Activated CD4-positive, alpha-beta T cell treated with anti-CD3 and anti-CD28 coated beads for 48 hours (primary cell): Measurements from ENCODE around the gene MARCHF10.

Experiments used
- DNase-seq: peaks from one replicate; pipeline ENCODE4 v3.0.0-alpha.2; 2020

The MARCHF10 gene

GRCh38 chr17:62674363-62674739 is 133.8 kb downstream of the MARCHF10 start:
- DNase-seq, result no peak

- no peak for DNase-seq
Measured at GRCh38 chr17:62673614-62674362, 134.3 kb downstream of the MARCHF10 start.

- no peak for DNase-seq
Measured at GRCh38 chr17:62672957-62673356, 135.2 kb downstream of the MARCHF10 start.

DNA sequence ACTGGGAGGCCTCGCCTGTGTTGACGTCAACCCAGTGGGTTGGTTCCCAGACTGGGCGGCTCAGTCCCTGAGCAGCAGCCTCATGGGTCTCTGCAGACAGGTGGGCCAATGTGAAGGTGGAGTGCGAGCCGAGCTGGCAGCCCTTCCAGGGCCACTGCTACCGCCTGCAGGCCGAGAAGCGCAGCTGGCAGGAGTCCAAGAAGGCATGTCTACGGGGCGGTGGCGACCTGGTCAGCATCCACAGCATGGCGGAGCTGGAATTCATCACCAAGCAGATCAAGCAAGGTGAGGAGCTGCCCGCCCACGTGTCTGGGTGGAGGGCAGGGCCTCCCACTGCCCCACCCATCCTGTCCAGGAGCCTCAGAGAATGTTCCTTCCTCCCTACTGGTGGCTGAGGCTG is 136.6 kb downstream of the MARCHF10 start:
- no peak for DNase-seq

GRCh38 chr17:62670202-62670821 is 137.8 kb downstream of the MARCHF10 start:
- DNase-seq, result no peak

DNA sequence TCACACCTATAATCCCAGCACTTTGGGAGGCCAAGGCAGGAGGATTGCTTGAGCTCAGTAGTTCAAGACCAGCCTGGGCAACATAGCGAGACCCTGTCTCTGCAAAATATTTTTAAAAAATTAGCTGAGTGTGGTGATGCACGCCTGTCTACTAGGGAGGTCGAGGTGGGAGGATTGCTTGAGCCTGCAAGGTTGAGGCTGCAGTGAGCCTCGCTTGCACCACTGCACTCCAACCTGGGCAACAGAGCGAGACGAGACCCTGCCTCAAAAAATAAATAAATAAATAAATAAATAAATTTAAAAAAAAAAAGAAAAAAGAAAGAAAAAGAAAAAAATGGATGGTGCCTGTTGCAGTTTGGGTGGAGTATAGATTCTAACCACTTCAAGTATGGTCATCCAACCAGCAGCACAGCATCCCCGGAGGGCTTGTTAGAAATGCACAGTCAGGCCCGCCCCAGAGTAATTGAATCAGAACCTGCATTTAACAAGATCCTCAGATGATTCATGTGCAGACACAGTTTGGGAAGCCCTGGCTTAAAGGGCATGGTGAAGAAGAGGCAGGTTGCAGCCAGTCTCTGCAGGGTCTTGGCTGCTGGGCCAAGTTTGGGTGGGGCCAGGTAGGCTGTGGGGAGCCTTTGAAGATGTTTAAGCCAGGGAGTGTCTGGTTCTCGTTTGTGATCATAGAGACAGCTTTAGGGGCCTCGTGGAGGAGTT is 139.9 kb downstream of the MARCHF10 start:
- DNase-seq, result no peak

- DNase-seq, result no peak
Measured at GRCh38 chr17:62666801-62667591, 141.1 kb downstream of the MARCHF10 start.

DNA sequence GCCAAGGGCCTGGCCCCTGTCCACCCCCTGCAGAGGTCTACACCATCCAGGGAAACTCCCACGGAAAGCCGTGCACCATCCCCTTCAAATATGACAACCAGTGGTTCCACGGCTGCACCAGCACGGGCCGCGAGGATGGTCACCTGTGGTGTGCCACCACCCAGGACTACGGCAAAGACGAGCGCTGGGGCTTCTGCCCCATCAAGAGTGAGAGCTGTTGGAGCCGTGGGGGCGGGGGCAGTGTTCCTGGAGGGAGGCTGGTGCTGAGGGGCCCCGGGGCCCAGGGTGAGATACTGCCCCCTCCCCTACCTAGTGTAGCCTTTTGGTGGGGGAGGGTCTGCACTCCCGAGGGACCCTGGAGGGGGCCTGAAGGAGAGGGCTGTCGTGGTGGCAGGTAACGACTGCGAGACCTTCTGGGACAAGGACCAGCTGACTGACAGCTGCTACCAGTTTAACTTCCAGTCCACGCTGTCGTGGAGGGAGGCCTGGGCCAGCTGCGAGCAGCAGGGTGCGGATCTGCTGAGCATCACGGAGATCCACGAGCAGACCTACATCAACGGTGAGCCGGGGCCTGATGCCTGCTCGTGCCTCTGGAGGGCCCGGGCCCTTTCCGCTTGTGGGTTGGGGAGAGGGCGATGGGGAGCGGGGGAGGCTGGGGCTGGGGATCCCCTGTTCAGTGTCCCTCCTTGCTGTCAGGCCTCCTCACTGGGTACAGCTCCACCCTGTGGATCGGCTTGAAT is 141.9 kb downstream of the MARCHF10 start:
- DNase-seq, result no peak

- no peak for DNase-seq
Measured at GRCh38 chr17:62665599-62665998, 142.5 kb downstream of the MARCHF10 start.

DNA sequence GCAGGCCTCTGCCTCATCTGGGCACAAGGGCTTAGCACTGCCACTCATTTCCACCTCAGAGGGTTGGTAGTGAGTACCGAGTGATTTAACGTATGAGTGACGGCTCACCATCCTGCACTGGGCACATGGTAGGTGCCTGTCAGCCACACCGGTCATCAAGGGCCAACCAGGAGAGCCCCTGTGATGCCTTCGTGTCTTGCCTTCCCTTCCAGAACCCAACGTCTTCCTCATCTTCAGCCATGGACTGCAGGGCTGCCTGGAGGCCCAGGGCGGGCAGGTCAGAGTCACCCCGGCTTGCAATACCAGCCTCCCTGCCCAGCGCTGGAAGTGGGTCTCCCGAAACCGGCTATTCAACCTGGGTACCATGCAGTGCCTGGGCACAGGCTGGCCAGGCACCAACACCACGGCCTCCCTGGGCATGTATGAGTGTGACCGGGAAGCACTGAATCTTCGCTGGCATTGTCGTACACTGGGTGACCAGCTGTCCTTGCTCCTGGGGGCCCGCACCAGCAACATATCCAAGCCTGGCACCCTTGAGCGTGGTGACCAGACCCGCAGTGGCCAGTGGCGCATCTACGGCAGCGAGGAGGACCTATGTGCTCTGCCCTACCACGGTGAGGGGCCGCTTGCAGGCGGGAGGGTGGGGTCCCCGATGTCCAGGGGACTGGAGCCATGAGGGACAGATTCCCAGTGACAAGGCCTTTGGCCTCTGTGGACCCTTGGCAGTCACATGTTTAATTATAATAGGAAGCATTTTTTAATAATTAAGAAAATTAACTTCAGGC is 143.6 kb downstream of the MARCHF10 start:
- no peak for DNase-seq

GRCh38 chr17:62663304-62663703 is 144.8 kb downstream of the MARCHF10 start:
- no peak for DNase-seq

- no peak for DNase-seq
Measured at GRCh38 chr17:62662855-62663254, 145.3 kb downstream of the MARCHF10 start.

DNA sequence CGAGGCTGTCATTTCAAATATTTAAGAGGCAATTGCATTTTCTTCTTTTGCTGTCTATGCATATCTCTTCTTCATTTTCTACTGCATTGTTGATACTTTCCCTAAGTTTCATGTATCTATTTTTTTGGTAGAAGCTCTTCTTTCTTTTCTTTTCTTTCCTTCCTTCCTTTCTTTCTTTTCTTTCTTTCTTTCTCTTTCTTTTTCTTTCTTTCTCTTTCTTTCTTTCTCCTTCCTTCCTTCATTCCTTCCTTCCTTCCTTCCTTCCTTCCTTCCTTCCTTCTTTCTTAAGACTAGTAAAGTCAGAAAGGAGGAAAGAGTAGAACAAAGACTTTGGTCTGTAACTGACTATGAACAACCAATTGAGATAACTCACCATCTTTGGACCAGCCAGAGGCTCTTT is 146.8 kb downstream of the MARCHF10 start:
- DNase-seq, result no peak

GRCh38 chr17:62660629-62661118 is 147.4 kb downstream of the MARCHF10 start:
- DNase-seq, result no peak

DNA sequence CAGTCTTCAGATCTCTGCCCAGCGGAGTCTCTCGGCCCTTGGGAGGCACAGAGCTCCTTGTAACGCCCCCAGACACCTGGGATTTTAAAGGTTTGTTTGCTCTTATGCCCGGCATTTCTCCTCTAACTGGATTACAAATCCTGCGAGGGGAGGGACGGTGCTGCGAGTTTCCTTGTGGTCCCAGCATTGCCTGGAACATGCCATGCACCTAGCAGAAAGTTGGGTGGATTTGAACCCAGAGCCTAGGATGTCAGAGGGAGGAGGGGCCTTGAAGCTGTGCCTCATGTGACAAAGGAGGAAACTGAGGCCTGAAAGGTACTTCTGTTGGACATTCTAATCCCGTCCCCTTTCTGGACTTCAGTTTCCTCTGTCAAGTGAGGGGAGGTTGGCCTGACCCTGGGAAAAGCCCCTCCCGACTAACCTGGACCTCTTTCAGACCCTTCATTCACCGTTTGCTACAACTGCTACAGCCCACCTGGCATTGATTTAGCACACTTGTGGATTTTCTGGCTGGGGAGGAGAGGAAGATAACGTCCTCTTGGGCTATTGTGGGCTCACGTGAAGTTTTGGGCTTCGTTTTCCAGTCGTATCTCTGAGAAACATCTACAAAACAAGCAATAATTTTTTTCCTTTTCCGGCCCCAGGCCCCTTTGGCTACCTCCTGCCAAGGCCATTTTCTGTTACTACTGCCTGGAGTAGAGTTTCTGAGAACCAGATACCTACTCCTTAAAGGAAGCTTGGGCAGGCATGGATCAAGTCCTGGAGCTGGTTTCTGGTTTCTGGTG is 149.8 kb downstream of the MARCHF10 start:
- no peak for DNase-seq

- no peak for DNase-seq
Measured at GRCh38 chr17:62657690-62658089, 150.4 kb downstream of the MARCHF10 start.

- DNase-seq, result no peak
Measured at GRCh38 chr17:62657145-62657665, 150.9 kb downstream of the MARCHF10 start.

DNA sequence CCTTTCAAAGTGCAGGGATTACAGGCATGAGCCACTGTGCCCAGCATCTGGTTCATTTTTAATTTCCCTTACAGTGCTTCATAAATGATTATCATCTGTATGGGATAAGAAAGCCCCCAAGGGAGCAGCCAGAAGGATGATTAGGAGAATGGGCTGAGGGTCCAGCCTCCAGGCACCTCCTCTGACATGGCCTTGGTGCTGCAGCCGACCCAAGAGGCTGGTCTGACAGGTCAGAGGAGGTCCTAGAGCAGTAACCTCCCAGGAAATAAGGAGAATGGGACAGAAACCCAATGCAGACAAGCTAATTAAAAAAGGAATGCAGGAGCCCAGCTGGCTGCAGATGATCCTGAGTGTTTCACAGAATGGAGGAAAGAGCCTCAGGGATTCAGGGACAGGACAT is 151.7 kb downstream of the MARCHF10 start:
- no peak for DNase-seq

- DNase-seq, result no peak
Measured at GRCh38 chr17:62655656-62656055, 152.5 kb downstream of the MARCHF10 start.
